HG03095 (cell line): ENCODE data around the gene TSHZ1.
A peak's percentile ranks its signal among the peaks of the same experiment; 100 is the strongest.

Experiments used
- ATAC-seq: cut with Tn5 transposase; IDR thresholded peaks from one replicate; pipeline ENCODE4 v1.9.1; 2021; ENCODE audit warnings: moderate library complexity; ENCODE audit not compliant: unreplicated experiment

The TSHZ1 gene

GRCh38 chr18:75264926-75265597, 54.5 kb downstream of the TSHZ1 start:
- ATAC-seq: no peak

- no peak for ATAC-seq
Measured at GRCh38 chr18:75265872-75266271, 55.3 kb downstream of the TSHZ1 start.

GRCh38 chr18:75267643-75268363, 57.2 kb downstream of the TSHZ1 start:
- peak; percentile 98 for ATAC-seq

- ATAC-seq: no peak
Measured at GRCh38 chr18:75268364-75268646, 57.7 kb downstream of the TSHZ1 start.

- ATAC-seq: no peak
Measured at GRCh38 chr18:75269124-75269680, 58.6 kb downstream of the TSHZ1 start.

GRCh38 chr18:75269696-75270095, 59.1 kb downstream of the TSHZ1 start:
- no peak for ATAC-seq

GRCh38 chr18:75271952-75272351, 61.4 kb downstream of the TSHZ1 start:
- no peak for ATAC-seq

- no peak for ATAC-seq
Measured at GRCh38 chr18:75273817-75274216, 63.2 kb downstream of the TSHZ1 start.

GRCh38 chr18:75275226-75275625, 64.6 kb downstream of the TSHZ1 start:
- ATAC-seq: no peak

- ATAC-seq: no peak
Measured at GRCh38 chr18:75276818-75277609, 66.4 kb downstream of the TSHZ1 start.

- ATAC-seq: no peak
Measured at GRCh38 chr18:75277610-75277928, 67.0 kb downstream of the TSHZ1 start.

- no peak for ATAC-seq
Measured at GRCh38 chr18:75279381-75279780, 68.8 kb downstream of the TSHZ1 start.

GRCh38 chr18:75280427-75281280, 70.1 kb downstream of the TSHZ1 start:
- no peak for ATAC-seq

GRCh38 chr18:75282746-75283145, 72.1 kb downstream of the TSHZ1 start:
- ATAC-seq: no peak

- no peak for ATAC-seq
Measured at GRCh38 chr18:75283731-75284130, 73.1 kb downstream of the TSHZ1 start.

- no peak for ATAC-seq
Measured at GRCh38 chr18:75284566-75284965, 74.0 kb downstream of the TSHZ1 start.

- no peak for ATAC-seq
Measured at GRCh38 chr18:75285876-75286275, 75.3 kb downstream of the TSHZ1 start.

- ATAC-seq: no peak
Measured at GRCh38 chr18:75287006-75287405, 76.4 kb downstream of the TSHZ1 start.

GRCh38 chr18:75287700-75288099, 77.1 kb downstream of the TSHZ1 start:
- ATAC-seq: no peak

GRCh38 chr18:75289761-75290160, 79.2 kb downstream of the TSHZ1 start:
- no peak for ATAC-seq
